ENCODE data around the gene ADAMTS3. TPM values are rescaled to one million over a fixed set of nuclear protein-coding genes. Genes with fewer than 3 reads are reported as not detected.

The ADAMTS3 gene
- total RNA-seq, 1 donor from 2014 or later, result 0.89 TPM

DNA sequence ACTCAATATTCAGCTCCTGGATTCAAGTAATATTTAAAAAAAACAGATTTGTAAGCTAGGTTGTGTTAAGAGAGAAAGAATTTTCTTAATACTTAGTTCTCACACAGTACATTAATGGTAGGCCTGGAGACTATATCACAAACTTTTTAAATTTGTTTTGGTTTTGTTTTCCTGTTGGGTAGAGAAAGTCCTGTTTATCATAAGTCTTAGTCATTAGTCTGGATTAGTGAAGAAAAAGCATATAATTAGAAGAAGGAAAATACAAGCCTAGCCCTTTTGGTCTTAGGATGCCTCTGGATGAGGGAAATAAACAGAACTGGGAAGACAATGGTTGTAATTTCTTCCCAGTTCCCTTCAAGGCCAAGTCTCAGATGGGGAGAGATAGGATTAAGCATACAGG is 163.6 kb downstream of the ADAMTS3 start:
- Mint-ChIP-seq H3K27me3 (no peaks in the 10 kb centered on the region), H3K4me1 (ENCODE audit: low read depth) (peaks cover 5% of the 10 kb centered on the region), H3K9me3 (ENCODE audit: low read depth) (no peaks in the 10 kb centered on the region), H3K4me3 (ENCODE audit: low read depth) (no peak overlapping the region), H3K27ac (no peak overlapping the region), H3K36me3 (ENCODE audit: insufficient read depth) (no peaks in the 10 kb centered on the region)
- DNase-seq (ENCODE audit: low spot score, unreplicated experiment), result no peak
- TF ChIP-seq, protein P1, sequence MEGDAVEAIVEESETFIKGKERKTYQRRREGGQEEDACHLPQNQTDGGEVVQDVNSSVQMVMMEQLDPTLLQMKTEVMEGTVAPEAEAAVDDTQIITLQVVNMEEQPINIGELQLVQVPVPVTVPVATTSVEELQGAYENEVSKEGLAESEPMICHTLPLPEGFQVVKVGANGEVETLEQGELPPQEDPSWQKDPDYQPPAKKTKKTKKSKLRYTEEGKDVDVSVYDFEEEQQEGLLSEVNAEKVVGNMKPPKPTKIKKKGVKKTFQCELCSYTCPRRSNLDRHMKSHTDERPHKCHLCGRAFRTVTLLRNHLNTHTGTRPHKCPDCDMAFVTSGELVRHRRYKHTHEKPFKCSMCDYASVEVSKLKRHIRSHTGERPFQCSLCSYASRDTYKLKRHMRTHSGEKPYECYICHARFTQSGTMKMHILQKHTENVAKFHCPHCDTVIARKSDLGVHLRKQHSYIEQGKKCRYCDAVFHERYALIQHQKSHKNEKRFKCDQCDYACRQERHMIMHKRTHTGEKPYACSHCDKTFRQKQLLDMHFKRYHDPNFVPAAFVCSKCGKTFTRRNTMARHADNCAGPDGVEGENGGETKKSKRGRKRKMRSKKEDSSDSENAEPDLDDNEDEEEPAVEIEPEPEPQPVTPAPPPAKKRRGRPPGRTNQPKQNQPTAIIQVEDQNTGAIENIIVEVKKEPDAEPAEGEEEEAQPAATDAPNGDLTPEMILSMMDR (IDR thresholded peaks at IDR 0.05; ENCODE audit: unreplicated experiment), result no peak

DNA sequence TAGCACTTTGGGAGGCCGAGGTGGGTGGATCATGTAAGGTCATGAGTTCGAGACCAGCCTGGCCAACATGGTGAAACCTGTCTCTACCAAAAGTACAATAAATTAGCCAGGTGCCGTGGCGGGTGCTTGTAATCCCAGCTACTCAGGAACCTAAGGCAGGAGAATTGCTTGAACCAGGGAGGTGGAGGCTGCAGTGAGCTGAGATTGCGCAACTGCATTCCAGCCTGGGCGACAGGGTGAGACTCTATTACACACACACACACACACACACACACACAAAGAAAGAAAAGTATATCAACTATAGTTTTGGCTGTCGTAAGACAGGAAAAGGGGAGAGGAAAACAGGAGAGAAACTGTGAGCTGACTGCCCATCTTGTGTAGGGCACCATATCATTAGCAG is 171.7 kb downstream of the ADAMTS3 start:
- H3K27ac Mint-ChIP-seq, result no peak overlapping the region
- no peaks in the 10 kb centered on the region for H3K36me3 Mint-ChIP-seq (ENCODE audit: insufficient read depth)
- H3K4me1 Mint-ChIP-seq (ENCODE audit: low read depth), result no peaks in the 10 kb centered on the region
- no peak overlapping the region for H3K4me3 Mint-ChIP-seq (ENCODE audit: low read depth)
- TF ChIP-seq, protein P1 (IDR thresholded peaks at IDR 0.05; ENCODE audit: unreplicated experiment), result no peak
- no peak for DNase-seq (ENCODE audit: low spot score, unreplicated experiment)
- no peaks in the 10 kb centered on the region for H3K27me3 Mint-ChIP-seq
- H3K9me3 Mint-ChIP-seq (ENCODE audit: low read depth), result no peaks in the 10 kb centered on the region

DNA sequence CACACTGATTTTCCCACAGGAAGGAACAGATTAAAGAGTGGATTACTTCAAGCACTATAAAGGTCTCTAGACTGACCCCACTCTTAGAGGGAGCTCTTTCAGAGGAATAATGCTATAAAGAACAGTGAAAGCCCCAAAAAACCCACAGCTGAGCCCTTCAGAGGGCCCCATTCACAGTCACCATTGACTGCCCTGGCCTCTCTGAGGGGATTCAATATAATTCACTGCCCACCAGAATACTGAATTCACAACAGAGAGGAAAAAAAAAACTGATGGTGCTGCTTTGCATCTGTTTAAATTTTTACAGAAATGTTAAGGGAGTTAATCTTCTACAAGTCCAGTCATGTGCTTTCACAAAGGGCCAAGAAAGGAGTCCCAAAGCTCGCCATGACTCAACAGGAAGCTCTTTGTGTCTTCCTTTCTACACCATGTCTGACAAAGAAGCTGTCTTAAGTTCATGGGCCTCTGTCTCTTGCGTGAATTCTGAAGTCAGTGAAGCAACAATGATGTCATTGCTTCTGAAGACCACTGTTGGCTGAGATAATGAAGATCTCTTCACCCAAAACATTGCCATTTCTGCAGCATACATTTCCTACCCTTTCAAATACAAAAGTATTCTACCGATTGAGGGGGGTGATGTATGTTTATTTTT is 174.9 kb downstream of the ADAMTS3 start:
- no peaks in the 10 kb centered on the region for H3K9me3 Mint-ChIP-seq (ENCODE audit: low read depth)
- H3K4me1 Mint-ChIP-seq (ENCODE audit: low read depth), result no peaks in the 10 kb centered on the region
- DNase-seq (ENCODE audit: low spot score, unreplicated experiment), result no peak
- H3K27ac Mint-ChIP-seq, result no peak overlapping the region
- TF ChIP-seq, protein P1 (IDR thresholded peaks at IDR 0.05; ENCODE audit: unreplicated experiment), result no peak
- H3K4me3 Mint-ChIP-seq (ENCODE audit: low read depth), result no peak overlapping the region
- no peaks in the 10 kb centered on the region for H3K36me3 Mint-ChIP-seq (ENCODE audit: insufficient read depth)
- H3K27me3 Mint-ChIP-seq, result no peaks in the 10 kb centered on the region

GRCh38 chr4:72391281-72391680 is 177.7 kb downstream of the ADAMTS3 start:
- Mint-ChIP-seq H3K4me1 (ENCODE audit: low read depth) (no peaks in the 10 kb centered on the region), H3K27me3 (no peaks in the 10 kb centered on the region), H3K27ac (no peak overlapping the region), H3K36me3 (ENCODE audit: insufficient read depth) (no peaks in the 10 kb centered on the region), H3K9me3 (ENCODE audit: low read depth) (no peaks in the 10 kb centered on the region), H3K4me3 (ENCODE audit: low read depth) (no peak overlapping the region)
- DNase-seq (ENCODE audit: low spot score, unreplicated experiment), result no peak
- TF ChIP-seq, protein P1 (IDR thresholded peaks at IDR 0.05; ENCODE audit: unreplicated experiment), result no peak

GRCh38 chr4:72390409-72390808 is 178.6 kb downstream of the ADAMTS3 start:
- no peaks in the 10 kb centered on the region for H3K27me3 Mint-ChIP-seq
- H3K9me3 Mint-ChIP-seq (ENCODE audit: low read depth), result no peaks in the 10 kb centered on the region
- H3K4me3 Mint-ChIP-seq (ENCODE audit: low read depth), result no peak overlapping the region
- H3K4me1 Mint-ChIP-seq (ENCODE audit: low read depth), result no peaks in the 10 kb centered on the region
- no peak for DNase-seq (ENCODE audit: low spot score, unreplicated experiment)
- TF ChIP-seq, protein P1 (IDR thresholded peaks at IDR 0.05; ENCODE audit: unreplicated experiment), result no peak
- no peaks in the 10 kb centered on the region for H3K36me3 Mint-ChIP-seq (ENCODE audit: insufficient read depth)
- H3K27ac Mint-ChIP-seq, result no peak overlapping the region

All from progenitor cell of endocrine pancreas (in vitro differentiated cells).